ENCODE results near the gene LRRC38. TPM values are rescaled to one million over a fixed set of nuclear protein-coding genes. Genes with fewer than 3 reads are reported as not detected.

The LRRC38 gene
- total and polyA plus RNA-seq, 2 of the 8 experiments (the other 6 are each of a cell fraction or from before 2014, with no cell fraction given), result 0.17 to 0.63 TPM

GRCh38 chr1:13560541-13560940, 46.7 kb upstream of the LRRC38 start (continued):
- no peak for TF ChIP-seq CHD7 (IDR thresholded peaks at IDR 0.05; ENCODE audit: insufficient replicate concordance, low read length)
- TF ChIP-seq RAD21 (IDR thresholded peaks at IDR 0.05 in 1 of 2, conservative IDR thresholded peaks at IDR 0.05 in 1 of 2; ENCODE audit: low read depth in 2 of 2, low read length in 2 of 2), result no peak
- TF ChIP-seq GABPA (IDR thresholded peaks at IDR 0.05; ENCODE audit: borderline replicate concordance, insufficient read depth, low read length), result no peak
- no peak for TF ChIP-seq MAFK (IDR thresholded peaks at IDR 0.05; ENCODE audit: low read depth, low read length)
- no peak for TF ChIP-seq SIN3A (conservative IDR thresholded peaks at IDR 0.05 in 1 of 2, IDR thresholded peaks at IDR 0.05 in 1 of 2; ENCODE audit: low read depth in 1 of 2, low read length in 2 of 2)
- TF ChIP-seq CHD2 (IDR thresholded peaks at IDR 0.05; ENCODE audit: low read length), result no peak
- TF ChIP-seq POLR2A (IDR thresholded peaks at IDR 0.05; ENCODE audit: control extremely low read depth in 1 of 2, low read depth in 2 of 2, low read length in 2 of 2), result no peak
- no peak for TF ChIP-seq SUZ12 (IDR thresholded peaks at IDR 0.05; ENCODE audit: low read length)
